WTC11 (cell line): Measurements from ENCODE around the gene NHERF2. TPM values are rescaled to one million over a fixed set of nuclear protein-coding genes. Genes with fewer than 3 reads are reported as not detected.

Experiments used
- ATAC-seq: fragments of 200-7000 bp; cut with Tn5 transposase; 2 replicates; pipeline ENCODE4 v1.10.0; 2021; ENCODE audit warnings: mild to moderate bottlenecking, moderate library complexity
- CTCF ChIA-PET: fragments of 300-600 bp; sonication (Branson Sonifier 250); formaldehyde crosslinking; loops from one replicate; lab custom pipeline; 2021; ENCODE audit warnings: antibody characterized with exemption; lab: Charles Lee
- POLR2A ChIA-PET: fragments of 350-600 bp; sonication (Branson Sonifier 250); formaldehyde crosslinking; loops from one replicate; lab custom pipeline; 2021; ENCODE audit warnings: antibody characterized with exemption; lab: Charles Lee
- DNase-seq: peaks from one replicate; pipeline ENCODE4 v3.0.0; 2021; ENCODE audit warnings: low spot score
- H3K27ac Mint-ChIP-seq: 2 replicates; pipeline ENCODE4 v1.8.0; 2021; ENCODE audit warnings: mixed read lengths
- H3K27me3 Mint-ChIP-seq: 2 replicates; pipeline ENCODE4 v1.8.0; 2021; ENCODE audit warnings: low read depth, mild to moderate bottlenecking, moderate library complexity, mixed read lengths
- H3K36me3 Mint-ChIP-seq: 2 replicates; pipeline ENCODE4 v1.8.0; 2021; ENCODE audit warnings: mixed read lengths
- H3K4me1 Mint-ChIP-seq: 2 replicates; pipeline ENCODE4 v1.8.0; 2022; ENCODE audit warnings: mixed read lengths
- H3K4me3 Mint-ChIP-seq: 2 replicates; pipeline ENCODE4 v1.8.0; 2021; ENCODE audit warnings: mild to moderate bottlenecking, moderate library complexity, mixed read lengths
- H3K9me3 Mint-ChIP-seq: 2 replicates; pipeline ENCODE4 v1.8.0; 2021; ENCODE audit warnings: mixed read lengths
- ATF1 ChIP-seq: sonication (generic); formaldehyde crosslinking; IDR thresholded peaks from 2 replicates; pipeline ENCODE4 v1.8.1; 2023; ENCODE audit warnings: mild to moderate bottlenecking, moderate library complexity, missing genetic modification reagents
- FOXK1 ChIP-seq: sonication (generic); formaldehyde crosslinking; IDR thresholded peaks from 2 replicates; pipeline ENCODE4 v1.8.0; 2022; ENCODE audit warnings: mild to moderate bottlenecking, moderate library complexity, missing genetic modification reagents
- JUN ChIP-seq: sonication (generic); formaldehyde crosslinking; IDR thresholded peaks from 2 replicates; pipeline ENCODE4 v1.8.0; 2023; ENCODE audit warnings: mild to moderate bottlenecking, missing genetic modification reagents
- MXD4 ChIP-seq: fragments of 250-450 bp; sonication (Bioruptor Pico); IDR thresholded peaks from 2 replicates; pipeline ENCODE4 v1.8.0; 2021; ENCODE audit warnings: mild to moderate bottlenecking, moderate library complexity, borderline replicate concordance
- TCF7 ChIP-seq: sonication (generic); formaldehyde crosslinking; IDR thresholded peaks from 2 replicates; pipeline ENCODE4 v1.8.0; 2022; ENCODE audit warnings: mild to moderate bottlenecking, low read depth, missing genetic modification reagents, moderate library complexity
- TEAD1 ChIP-seq: sonication (generic); formaldehyde crosslinking; IDR thresholded peaks from 2 replicates; pipeline ENCODE4 v1.8.0; 2022; ENCODE audit warnings: mild to moderate bottlenecking, missing genetic modification reagents
- ZNF121 ChIP-seq: sonication (generic); formaldehyde crosslinking; IDR thresholded peaks from 2 replicates; pipeline ENCODE4 v1.8.0; 2023; ENCODE audit warnings: missing genetic modification reagents
- ZNF396 ChIP-seq: fragments of 250-450 bp; sonication (Bioruptor Pico); IDR thresholded peaks from 2 replicates; pipeline ENCODE4 v1.8.0; 2021; ENCODE audit warnings: mild to moderate bottlenecking, moderate library complexity, borderline replicate concordance
- total RNA-seq: library from RNA; stranded (reverse); gene quantifications from 3 replicates; pipeline ENCODE4 v1.2.3, GENCODE V29; 2021
- TF ChIP-seq, protein P1 (sequence below): sonication (generic); formaldehyde crosslinking; IDR thresholded peaks from 2 replicates; pipeline ENCODE4 v1.8.0; 2022; ENCODE audit warnings: missing genetic modification reagents
- TF ChIP-seq, protein P2 (sequence below): sonication (generic); formaldehyde crosslinking; IDR thresholded peaks from 2 replicates; pipeline ENCODE4 v1.8.0; 2023; ENCODE audit warnings: mild to moderate bottlenecking, missing genetic modification reagents
- TF ChIP-seq, protein P3 (sequence below): sonication (generic); formaldehyde crosslinking; IDR thresholded peaks from 2 replicates; pipeline ENCODE4 v1.8.0; 2022; ENCODE audit warnings: mild to moderate bottlenecking, missing genetic modification reagents
- TF ChIP-seq, protein P4 (sequence below): sonication (generic); formaldehyde crosslinking; IDR thresholded peaks from 2 replicates; pipeline ENCODE4 v1.8.1; 2023; ENCODE audit warnings: mild to moderate bottlenecking, missing genetic modification reagents, borderline replicate concordance

The NHERF2 gene
- total RNA-seq, 1 experiment from 2014 or later: 31.1 TPM

DNA sequence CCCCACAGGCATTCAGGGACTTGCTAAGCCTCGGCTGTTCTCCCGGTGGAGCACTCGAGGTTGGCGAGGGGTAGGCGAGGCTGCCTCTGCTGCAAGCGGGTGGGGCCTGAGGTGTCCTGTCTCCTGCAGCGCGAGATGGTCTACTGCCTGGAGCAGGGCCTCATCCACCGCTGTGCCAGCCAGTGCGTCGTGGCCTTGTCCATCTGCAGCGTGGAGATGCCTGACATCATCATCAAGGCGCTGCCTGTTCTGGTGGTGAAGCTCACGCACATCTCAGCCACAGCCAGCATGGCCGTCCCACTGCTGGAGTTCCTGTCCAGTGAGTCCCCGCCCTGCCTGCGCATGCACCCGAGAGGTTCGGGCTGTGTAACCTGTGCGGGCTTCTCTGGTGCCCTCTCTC is 47.4 kb downstream of the NHERF2 start (continued):
- TF ChIP-seq, protein P1, sequence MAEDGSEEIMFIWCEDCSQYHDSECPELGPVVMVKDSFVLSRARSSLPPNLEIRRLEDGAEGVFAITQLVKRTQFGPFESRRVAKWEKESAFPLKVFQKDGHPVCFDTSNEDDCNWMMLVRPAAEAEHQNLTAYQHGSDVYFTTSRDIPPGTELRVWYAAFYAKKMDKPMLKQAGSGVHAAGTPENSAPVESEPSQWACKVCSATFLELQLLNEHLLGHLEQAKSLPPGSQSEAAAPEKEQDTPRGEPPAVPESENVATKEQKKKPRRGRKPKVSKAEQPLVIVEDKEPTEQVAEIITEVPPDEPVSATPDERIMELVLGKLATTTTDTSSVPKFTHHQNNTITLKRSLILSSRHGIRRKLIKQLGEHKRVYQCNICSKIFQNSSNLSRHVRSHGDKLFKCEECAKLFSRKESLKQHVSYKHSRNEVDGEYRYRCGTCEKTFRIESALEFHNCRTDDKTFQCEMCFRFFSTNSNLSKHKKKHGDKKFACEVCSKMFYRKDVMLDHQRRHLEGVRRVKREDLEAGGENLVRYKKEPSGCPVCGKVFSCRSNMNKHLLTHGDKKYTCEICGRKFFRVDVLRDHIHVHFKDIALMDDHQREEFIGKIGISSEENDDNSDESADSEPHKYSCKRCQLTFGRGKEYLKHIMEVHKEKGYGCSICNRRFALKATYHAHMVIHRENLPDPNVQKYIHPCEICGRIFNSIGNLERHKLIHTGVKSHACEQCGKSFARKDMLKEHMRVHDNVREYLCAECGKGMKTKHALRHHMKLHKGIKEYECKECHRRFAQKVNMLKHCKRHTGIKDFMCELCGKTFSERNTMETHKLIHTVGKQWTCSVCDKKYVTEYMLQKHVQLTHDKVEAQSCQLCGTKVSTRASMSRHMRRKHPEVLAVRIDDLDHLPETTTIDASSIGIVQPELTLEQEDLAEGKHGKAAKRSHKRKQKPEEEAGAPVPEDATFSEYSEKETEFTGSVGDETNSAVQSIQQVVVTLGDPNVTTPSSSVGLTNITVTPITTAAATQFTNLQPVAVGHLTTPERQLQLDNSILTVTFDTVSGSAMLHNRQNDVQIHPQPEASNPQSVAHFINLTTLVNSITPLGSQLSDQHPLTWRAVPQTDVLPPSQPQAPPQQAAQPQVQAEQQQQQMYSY (CRISPR knock-in tag): no peak
- TF ChIP-seq, protein P2, sequence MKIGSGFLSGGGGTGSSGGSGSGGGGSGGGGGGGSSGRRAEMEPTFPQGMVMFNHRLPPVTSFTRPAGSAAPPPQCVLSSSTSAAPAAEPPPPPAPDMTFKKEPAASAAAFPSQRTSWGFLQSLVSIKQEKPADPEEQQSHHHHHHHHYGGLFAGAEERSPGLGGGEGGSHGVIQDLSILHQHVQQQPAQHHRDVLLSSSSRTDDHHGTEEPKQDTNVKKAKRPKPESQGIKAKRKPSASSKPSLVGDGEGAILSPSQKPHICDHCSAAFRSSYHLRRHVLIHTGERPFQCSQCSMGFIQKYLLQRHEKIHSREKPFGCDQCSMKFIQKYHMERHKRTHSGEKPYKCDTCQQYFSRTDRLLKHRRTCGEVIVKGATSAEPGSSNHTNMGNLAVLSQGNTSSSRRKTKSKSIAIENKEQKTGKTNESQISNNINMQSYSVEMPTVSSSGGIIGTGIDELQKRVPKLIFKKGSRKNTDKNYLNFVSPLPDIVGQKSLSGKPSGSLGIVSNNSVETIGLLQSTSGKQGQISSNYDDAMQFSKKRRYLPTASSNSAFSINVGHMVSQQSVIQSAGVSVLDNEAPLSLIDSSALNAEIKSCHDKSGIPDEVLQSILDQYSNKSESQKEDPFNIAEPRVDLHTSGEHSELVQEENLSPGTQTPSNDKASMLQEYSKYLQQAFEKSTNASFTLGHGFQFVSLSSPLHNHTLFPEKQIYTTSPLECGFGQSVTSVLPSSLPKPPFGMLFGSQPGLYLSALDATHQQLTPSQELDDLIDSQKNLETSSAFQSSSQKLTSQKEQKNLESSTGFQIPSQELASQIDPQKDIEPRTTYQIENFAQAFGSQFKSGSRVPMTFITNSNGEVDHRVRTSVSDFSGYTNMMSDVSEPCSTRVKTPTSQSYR (CRISPR knock-in tag): no peak
- TF ChIP-seq, protein P3, sequence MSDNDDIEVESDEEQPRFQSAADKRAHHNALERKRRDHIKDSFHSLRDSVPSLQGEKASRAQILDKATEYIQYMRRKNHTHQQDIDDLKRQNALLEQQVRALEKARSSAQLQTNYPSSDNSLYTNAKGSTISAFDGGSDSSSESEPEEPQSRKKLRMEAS (CRISPR knock-in tag): no peak
- TF ChIP-seq FOXK1 (CRISPR knock-in tag) (no peak), MXD4 (CRISPR knock-in tag) (no peak)

DNA sequence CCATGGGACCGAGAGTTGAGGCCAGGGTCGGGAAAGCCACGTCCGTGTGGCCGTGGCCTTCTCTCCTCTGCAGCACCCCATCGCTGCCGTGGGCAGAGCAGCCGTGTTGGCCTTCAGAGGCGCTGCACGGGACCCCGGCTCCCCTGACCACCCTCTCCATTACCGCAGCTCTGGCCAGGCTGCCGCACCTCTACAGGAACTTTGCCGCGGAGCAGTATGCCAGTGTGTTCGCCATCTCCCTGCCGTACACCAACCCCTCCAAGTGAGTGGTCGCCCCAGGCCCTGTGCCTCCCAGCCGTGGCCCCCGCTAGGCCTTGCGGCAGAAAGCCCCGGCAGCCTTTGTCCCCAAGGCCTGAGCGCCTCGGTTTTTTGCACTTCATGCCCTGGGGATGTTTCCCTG is 48.9 kb downstream of the NHERF2 start:
- Mint-ChIP-seq H3K9me3 (no peaks in the 10 kb centered on the region), H3K4me3 (no peak overlapping the region), H3K4me1 (no peaks in the 10 kb centered on the region), H3K36me3 (peaks cover 3% of the 10 kb centered on the region), H3K27me3 (no peaks in the 10 kb centered on the region), H3K27ac (no peak overlapping the region)
- CTCF ChIA-PET: interaction anchor here (0.7 to 1.1 kb wide), 2 partner anchors 15 to 65 kb away, joined by 7 to 8 read pairs; no protein-coding TSS in a partner anchor
- ATAC-seq (no peak), DNase-seq (no peak)
- TF ChIP-seq ZNF121 (CRISPR knock-in tag): no peak
- no peak for TF ChIP-seq ATF1 (CRISPR knock-in tag)
- no peak for TF ChIP-seq TEAD1 (CRISPR knock-in tag)
- no peak for TF ChIP-seq ZNF396 (CRISPR knock-in tag)
- TF ChIP-seq TCF7: no peak
- TF ChIP-seq, protein P4, sequence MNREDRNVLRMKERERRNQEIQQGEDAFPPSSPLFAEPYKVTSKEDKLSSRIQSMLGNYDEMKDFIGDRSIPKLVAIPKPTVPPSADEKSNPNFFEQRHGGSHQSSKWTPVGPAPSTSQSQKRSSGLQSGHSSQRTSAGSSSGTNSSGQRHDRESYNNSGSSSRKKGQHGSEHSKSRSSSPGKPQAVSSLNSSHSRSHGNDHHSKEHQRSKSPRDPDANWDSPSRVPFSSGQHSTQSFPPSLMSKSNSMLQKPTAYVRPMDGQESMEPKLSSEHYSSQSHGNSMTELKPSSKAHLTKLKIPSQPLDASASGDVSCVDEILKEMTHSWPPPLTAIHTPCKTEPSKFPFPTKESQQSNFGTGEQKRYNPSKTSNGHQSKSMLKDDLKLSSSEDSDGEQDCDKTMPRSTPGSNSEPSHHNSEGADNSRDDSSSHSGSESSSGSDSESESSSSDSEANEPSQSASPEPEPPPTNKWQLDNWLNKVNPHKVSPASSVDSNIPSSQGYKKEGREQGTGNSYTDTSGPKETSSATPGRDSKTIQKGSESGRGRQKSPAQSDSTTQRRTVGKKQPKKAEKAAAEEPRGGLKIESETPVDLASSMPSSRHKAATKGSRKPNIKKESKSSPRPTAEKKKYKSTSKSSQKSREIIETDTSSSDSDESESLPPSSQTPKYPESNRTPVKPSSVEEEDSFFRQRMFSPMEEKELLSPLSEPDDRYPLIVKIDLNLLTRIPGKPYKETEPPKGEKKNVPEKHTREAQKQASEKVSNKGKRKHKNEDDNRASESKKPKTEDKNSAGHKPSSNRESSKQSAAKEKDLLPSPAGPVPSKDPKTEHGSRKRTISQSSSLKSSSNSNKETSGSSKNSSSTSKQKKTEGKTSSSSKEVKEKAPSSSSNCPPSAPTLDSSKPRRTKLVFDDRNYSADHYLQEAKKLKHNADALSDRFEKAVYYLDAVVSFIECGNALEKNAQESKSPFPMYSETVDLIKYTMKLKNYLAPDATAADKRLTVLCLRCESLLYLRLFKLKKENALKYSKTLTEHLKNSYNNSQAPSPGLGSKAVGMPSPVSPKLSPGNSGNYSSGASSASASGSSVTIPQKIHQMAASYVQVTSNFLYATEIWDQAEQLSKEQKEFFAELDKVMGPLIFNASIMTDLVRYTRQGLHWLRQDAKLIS (CRISPR knock-in tag): no peak
- no peak for TF ChIP-seq JUN (CRISPR knock-in tag)
- TF ChIP-seq, protein P1 (CRISPR knock-in tag): no peak
- POLR2A ChIA-PET: no interaction called here
